ENCODE measurements around the gene GALNT13. TPM values are rescaled to one million over a fixed set of nuclear protein-coding genes. Genes with fewer than 3 reads are reported as not detected.

Gene GALNT13
- total RNA-seq, 2 experiments from 2014 or later = not detected

DNA sequence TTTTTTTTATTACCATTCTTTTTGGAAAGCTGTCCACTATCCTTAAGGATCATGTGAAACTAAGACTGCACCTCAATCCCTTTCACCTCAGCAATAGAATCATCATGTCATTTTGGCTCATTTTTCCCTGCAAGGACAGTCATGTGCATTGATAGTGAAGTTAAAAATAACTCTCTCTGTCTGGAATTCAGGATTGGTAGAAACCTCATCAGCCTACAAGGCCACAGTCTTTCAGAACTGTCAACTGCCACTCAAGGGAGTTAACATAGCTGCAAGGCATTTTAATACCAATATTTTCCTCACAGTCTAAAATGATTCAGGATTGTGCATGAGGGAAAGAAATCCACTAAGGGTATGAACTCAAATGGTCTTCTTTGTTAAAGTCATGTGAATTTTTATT is 625.3 kb downstream of the GALNT13 start:
- Mint-ChIP-seq H3K27me3 (no peaks in the 10 kb centered on the region), H3K27ac (no peak overlapping the region), H3K4me1 (no peaks in the 10 kb centered on the region), H3K36me3 (no peaks in the 10 kb centered on the region), H3K4me3 (no peak overlapping the region), H3K9me3 (ENCODE audit: low read depth) (peaks cover 1% of the 10 kb centered on the region)
- ATAC-seq (no peak), DNase-seq (no peak)
- CTCF ChIA-PET = no interaction called here
